Transverse colon (tissue), 4 donors: ENCODE results near the gene UBL3. TPM values are rescaled to one million over a fixed set of nuclear protein-coding genes. Genes with fewer than 3 reads are reported as not detected.

Experiments
- DNase-seq: peaks from one replicate; pipeline ENCODE4 v3.0.0-alpha.2; 2019
- H3K27ac ChIP-seq, 4 donors: fragments of 200-600 bp; sonication (generic); 2 replicates each; pipeline ENCODE4 v1.5.1; 2016 to 2018; ENCODE audit warnings: inconsistent platforms in 4 of 4
- H3K27me3 ChIP-seq: fragments of 200-600 bp; sonication (generic); 2 replicates; pipeline ENCODE4 v1.5.1; 2017; ENCODE audit warnings: inconsistent platforms
- H3K36me3 ChIP-seq, 4 donors: fragments of 200-600 bp; sonication (generic); 2 replicates each; pipeline ENCODE4 v1.5.1; 2017 to 2019; ENCODE audit warnings: inconsistent platforms in 4 of 4
- H3K4me1 ChIP-seq, 4 donors: fragments of 200-600 bp; sonication (generic); 2 replicates each; pipeline ENCODE4 v1.5.1; 2017 to 2020; ENCODE audit warnings: inconsistent platforms in 4 of 4
- H3K4me3 ChIP-seq, 4 donors: fragments of 200-600 bp; sonication (generic); 1 replicate in 1 of 4; 2 replicates in 3 of 4; pipeline versions ENCODE4 v1.5.1 to v1.6.1; 2017 to 2019; ENCODE audit warnings: inconsistent platforms in 4 of 4
- H3K9me3 ChIP-seq, 2 donors: fragments of 200-600 bp; sonication (generic); 2 replicates each; pipeline ENCODE4 v1.5.1; 2017 to 2019; ENCODE audit warnings: inconsistent platforms in 2 of 2
- EP300 ChIP-seq: sonication (generic); formaldehyde crosslinking; IDR thresholded peaks from one replicate; pipeline ENCODE4 v1.6.1; 2017; ENCODE audit warnings: antibody characterized with exemption, low read depth
- POLR2A ChIP-seq: fragments of 450-650 bp; IDR thresholded peaks from one replicate; pipeline ENCODE4 v1.6.1; 2016; ENCODE audit warnings: antibody characterized with exemption, mild to moderate bottlenecking, moderate library complexity
- POLR2AphosphoS5 ChIP-seq, 3 donors: sonication (generic); formaldehyde crosslinking; IDR thresholded peaks; one replicate each; pipeline ENCODE4 v1.6.1; 2016; ENCODE audit warnings: antibody characterized with exemption in 3 of 3
- WGBS, 2 donors: methylation state at CpG; one replicate each; pipeline ENCODE4 v1.1.5; 2018; ENCODE audit warnings: low coverage in 1 of 2; 5-methylcytosine and 5-hydroxymethylcytosine counted together
- in situ Hi-C, 4 donors: fragments of 200-750 bp; cut with MboI; loops; one replicate each; pipeline versions ENCODE4 v1.15.0 to v1.15.1; 2017; ENCODE audit warnings: low sequenced_read_pairs in 3 of 4, low pct_ligation_motif_present in 1 of 4, low pct_unique_long_range_greater_than_20kb in 1 of 4
- intact Hi-C: fragments of 100-400 bp; cut with DNase I; formaldehyde crosslinking; loops from one replicate; pipeline ENCODE4 v1.15.1; 2023; ENCODE audit warnings: low total_unique reads
- total RNA-seq, 4 donors: library from RNA; depleted of rRNA; stranded (reverse); fragments of >200 nt; gene quantifications; one replicate each; pipeline ENCODE4 v1.1.0, GENCODE V29; 2016
- TF ChIP-seq, protein P1 (sequence below), 5 experiments: fragments of 200-600 bp in 3 of 5; fragments of 450-650 bp in 2 of 5; sonication (generic) in 3 of 5; IDR thresholded peaks; 1 replicate in 2 of 5; 2 replicates in 3 of 5; pipeline ENCODE4 v1.5.1; 2016 to 2017; ENCODE audit warnings: antibody characterized with exemption in 5 of 5, inconsistent platforms in 3 of 5, mild to moderate bottlenecking in 2 of 5, moderate library complexity in 1 of 5

The UBL3 gene
- total RNA-seq, 4 donors from 2014 or later, result 8.8 to 77.1 (median 60.0) TPM

DNA sequence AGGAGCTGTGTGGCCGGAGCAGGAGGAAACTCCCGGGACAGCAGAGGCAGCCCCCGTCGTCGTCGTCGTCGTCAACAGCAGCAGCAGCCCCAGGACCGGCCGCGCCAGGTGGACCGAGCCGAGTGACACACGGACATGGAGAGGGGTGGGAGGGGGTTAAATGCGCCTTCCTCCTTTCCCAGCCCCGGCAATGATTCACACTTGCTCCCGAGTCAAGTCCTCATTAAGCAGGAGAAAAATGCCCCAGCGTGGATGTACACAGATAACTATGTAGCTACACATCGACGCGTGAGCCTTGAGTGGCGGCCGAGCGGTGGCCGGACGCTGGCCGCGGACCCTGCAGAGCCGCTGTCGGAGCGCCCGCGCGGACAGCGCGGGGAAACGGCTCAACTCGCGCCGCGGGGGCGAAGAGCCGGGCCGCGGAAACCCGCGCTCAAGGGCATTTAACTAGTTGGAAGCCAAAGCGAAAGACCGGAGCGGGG is 645 bp downstream of the UBL3 start:
- in situ Hi-C loops (loop anchor here in 2 of 4 donors (5.0 to 10.0 kb wide), 3 partner anchors 75 to 268 kb away; no protein-coding TSS in a partner anchor), intact Hi-C loops (loop anchor here (10.0 kb wide), 2 partner anchors 105 to 255 kb away; partner anchors contain the start of gene SLC7A1)
- peak overlapping the region; percentile 96 to 99 (median 98) for H3K27ac ChIP-seq
- H3K4me1 ChIP-seq, result peaks cover 6 to 29% (median 14%) of the 10 kb centered on the region in 4 donors
- no peaks in the 10 kb centered on the region for H3K9me3 ChIP-seq
- peak overlapping the region; percentile 73 to 91 (median 82) for H3K4me3 ChIP-seq
- DNase-seq, result peak; percentile 69
- no peaks in the 10 kb centered on the region for H3K36me3 ChIP-seq
- WGBS, 2 donors, result 1% methylated on average over 46 of the region's 50 CpGs; no CpG with 5 or more reads in 1 of the 2 donors
- H3K27me3 ChIP-seq, result no peaks in the 10 kb centered on the region
- TF ChIP-seq POLR2AphosphoS5 (IDR thresholded peaks at IDR 0.05) (peak in 1 of 3 donors; percentile 2), EP300 (no peak)

DNA sequence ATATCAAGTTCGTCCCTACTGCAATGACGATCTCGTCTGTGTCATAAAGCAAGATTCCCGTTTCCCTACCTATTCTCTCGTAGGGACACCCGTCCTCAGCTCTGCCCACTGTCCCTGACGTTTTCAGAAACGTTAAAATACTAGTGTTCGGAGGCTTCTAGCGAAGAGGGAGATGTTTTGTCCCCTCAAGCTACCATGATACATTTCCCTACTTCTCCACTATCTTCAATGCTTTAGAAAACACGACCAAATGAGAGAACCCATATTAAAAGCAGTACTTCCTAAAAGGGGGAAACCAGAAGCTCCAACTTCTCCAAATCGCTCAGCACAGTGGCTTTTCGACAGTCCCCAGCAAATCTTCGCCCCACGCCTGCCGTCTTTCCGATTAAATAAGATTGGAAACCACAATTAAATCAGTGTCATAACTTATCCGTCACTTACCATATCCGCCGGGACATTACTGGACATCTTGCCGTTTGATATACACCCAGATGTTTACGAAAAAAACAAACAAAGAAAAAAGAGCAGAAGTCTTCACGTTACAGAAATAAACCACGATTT is 1.3 kb downstream of the UBL3 start:
- no peaks in the 10 kb centered on the region for H3K9me3 ChIP-seq
- H3K4me1 ChIP-seq, result peaks cover 6 to 30% (median 14%) of the 10 kb centered on the region in 4 donors
- intact Hi-C loops (loop anchor here (10.0 kb wide), 1 partner anchor 104 kb away; no protein-coding TSS in a partner anchor), in situ Hi-C loops (loop anchor here in 2 of 4 donors (5.0 to 10.0 kb wide), 3 partner anchors 74 to 268 kb away; no protein-coding TSS in a partner anchor)
- TF ChIP-seq POLR2AphosphoS5 (IDR thresholded peaks at IDR 0.05) (peak in 1 of 3 donors; percentile 6), POLR2A (no peak), EP300 (no peak)
- TF ChIP-seq, protein P1, sequence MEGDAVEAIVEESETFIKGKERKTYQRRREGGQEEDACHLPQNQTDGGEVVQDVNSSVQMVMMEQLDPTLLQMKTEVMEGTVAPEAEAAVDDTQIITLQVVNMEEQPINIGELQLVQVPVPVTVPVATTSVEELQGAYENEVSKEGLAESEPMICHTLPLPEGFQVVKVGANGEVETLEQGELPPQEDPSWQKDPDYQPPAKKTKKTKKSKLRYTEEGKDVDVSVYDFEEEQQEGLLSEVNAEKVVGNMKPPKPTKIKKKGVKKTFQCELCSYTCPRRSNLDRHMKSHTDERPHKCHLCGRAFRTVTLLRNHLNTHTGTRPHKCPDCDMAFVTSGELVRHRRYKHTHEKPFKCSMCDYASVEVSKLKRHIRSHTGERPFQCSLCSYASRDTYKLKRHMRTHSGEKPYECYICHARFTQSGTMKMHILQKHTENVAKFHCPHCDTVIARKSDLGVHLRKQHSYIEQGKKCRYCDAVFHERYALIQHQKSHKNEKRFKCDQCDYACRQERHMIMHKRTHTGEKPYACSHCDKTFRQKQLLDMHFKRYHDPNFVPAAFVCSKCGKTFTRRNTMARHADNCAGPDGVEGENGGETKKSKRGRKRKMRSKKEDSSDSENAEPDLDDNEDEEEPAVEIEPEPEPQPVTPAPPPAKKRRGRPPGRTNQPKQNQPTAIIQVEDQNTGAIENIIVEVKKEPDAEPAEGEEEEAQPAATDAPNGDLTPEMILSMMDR (IDR thresholded peaks at IDR 0.05), result no peak
- H3K27ac ChIP-seq, result peak overlapping the region; percentile 96 to 99 (median 98)
- H3K27me3 ChIP-seq, result no peaks in the 10 kb centered on the region
- DNase-seq, result peak; percentile 31
- no peaks in the 10 kb centered on the region for H3K36me3 ChIP-seq
- peak overlapping the region; percentile 73 to 91 (median 82) for H3K4me3 ChIP-seq
- WGBS, 2 donors, result 0 to 2% methylated on average over 20 to 24 of the region's 24 CpGs

DNA sequence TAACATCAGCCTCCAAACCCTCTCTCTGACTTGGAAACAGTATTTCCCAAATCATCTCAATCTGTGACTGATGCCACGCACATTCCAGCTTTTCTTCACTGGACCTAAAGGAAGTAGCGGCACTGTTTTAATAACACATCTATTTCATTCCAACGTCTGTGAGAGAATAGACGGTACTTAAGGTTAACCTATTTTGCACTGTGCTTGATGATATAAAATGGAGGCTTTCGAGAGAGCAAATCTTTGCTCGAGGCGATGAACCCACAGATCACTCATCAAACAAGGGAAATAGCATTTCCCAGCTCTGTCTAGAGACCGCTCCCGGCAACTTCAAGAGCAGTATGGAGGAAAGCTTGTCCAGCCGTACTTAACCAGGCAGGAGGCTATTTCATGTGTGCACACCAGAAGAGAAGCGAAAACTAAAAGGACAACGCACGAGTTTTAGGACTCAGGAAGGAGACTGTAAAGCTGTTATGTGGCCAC is 2.9 kb downstream of the UBL3 start:
- H3K9me3 ChIP-seq, result no peaks in the 10 kb centered on the region
- intact Hi-C loops, result loop anchor here (10.0 kb wide), 1 partner anchor 103 kb away; no protein-coding TSS in a partner anchor
- 8 to 32% methylated on average over 11 to 13 of the region's 13 CpGs for WGBS, 2 donors

DNA sequence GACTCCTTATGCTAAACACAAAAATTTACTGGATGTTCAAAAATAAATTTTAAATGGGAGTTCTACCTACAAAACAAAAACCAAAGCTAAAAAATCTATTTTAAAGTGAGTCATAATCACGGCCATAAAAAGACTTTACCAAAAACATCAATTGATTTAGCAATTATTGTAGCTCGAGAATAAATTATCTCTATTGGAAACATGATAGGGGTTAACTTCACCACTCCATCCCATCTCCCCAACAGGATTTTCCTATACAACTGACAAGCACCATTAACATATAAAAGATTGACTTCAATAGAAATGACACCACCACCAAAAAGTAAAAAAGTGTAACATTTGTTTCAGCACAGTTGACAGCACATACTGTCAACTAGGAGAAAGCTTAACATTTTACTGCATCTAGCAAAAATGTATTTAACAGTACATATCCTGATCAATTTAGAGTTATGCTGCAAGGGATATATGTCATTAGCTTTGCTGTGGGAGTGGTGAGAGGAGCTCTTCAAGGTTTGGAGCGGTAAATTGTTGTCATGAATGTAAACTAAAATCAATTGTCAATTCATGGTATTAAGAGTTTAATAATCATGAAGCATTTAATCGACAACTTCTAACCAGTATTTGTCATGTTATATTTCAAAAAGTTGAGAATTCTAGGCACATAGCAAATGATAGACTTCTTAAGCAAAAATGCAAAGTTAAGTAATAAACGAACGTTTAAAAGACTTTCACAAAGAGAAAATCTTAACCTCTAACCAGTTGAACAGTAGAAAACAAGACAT is 3.8 kb downstream of the UBL3 start:
- 40 to 54% methylated on average over 5 to 6 of the region's 6 CpGs for WGBS, 2 donors
- in situ Hi-C loops, result loop anchor here in 2 of 4 donors (5.0 to 10.0 kb wide), 3 partner anchors 72 to 271 kb away; no protein-coding TSS in a partner anchor
- H3K27ac ChIP-seq, result peak overlapping the region; percentile 96 to 99 (median 98)
- peaks cover 6 to 46% (median 14%) of the 10 kb centered on the region in 4 donors for H3K4me1 ChIP-seq
- H3K27me3 ChIP-seq, result no peaks in the 10 kb centered on the region
- no peak for DNase-seq
- H3K4me3 ChIP-seq, result peak overlapping the region; percentile 1 to 91 (median 82)
- no peaks in the 10 kb centered on the region for H3K9me3 ChIP-seq
- TF ChIP-seq POLR2AphosphoS5 (IDR thresholded peaks at IDR 0.05) (peak in 1 of 3 donors; percentile 34), POLR2A (peak; percentile 13), EP300 (no peak)
- TF ChIP-seq, protein P1 (IDR thresholded peaks at IDR 0.05), result no peak
- intact Hi-C loops, result loop anchor here (10.0 kb wide), 1 partner anchor 102 kb away; no protein-coding TSS in a partner anchor
- no peaks in the 10 kb centered on the region for H3K36me3 ChIP-seq

More for the DNA sequence above, 2.9 kb downstream of the UBL3 start:
- in situ Hi-C loops, result loop anchor here in 2 of 4 donors (5.0 to 10.0 kb wide), 3 partner anchors 73 to 270 kb away; no protein-coding TSS in a partner anchor
- H3K4me1 ChIP-seq, result peaks cover 6 to 39% (median 14%) of the 10 kb centered on the region in 4 donors
- H3K27me3 ChIP-seq, result no peaks in the 10 kb centered on the region
- peak; percentile 24 for DNase-seq
- H3K4me3 ChIP-seq, result peak overlapping the region; percentile 1 to 91 (median 82)
- H3K27ac ChIP-seq, result peak overlapping the region; percentile 96 to 99 (median 98)
- TF ChIP-seq EP300, result no peak
- TF ChIP-seq POLR2AphosphoS5 (IDR thresholded peaks at IDR 0.05), result peak in 2 of 3 donors; percentile 16 to 37
- TF ChIP-seq, protein P1 (IDR thresholded peaks at IDR 0.05), result no peak
- no peak for TF ChIP-seq POLR2A
- no peaks in the 10 kb centered on the region for H3K36me3 ChIP-seq
